ENCODE measurements around the gene ZNF225.

- TF ChIP-seq CTCF (conservative IDR thresholded peaks at IDR 0.05; ENCODE audit: low read depth, low read length) (no peak), BHLHE40 (IDR thresholded peaks at IDR 0.05; ENCODE audit: low read depth, low read length) (no peak), RCOR1 (IDR thresholded peaks at IDR 0.05; ENCODE audit: insufficient replicate concordance, low read length) (no peak), POLR2A (IDR thresholded peaks at IDR 0.05; ENCODE audit: low read depth, low read length) (no peak), USF2 (IDR thresholded peaks at IDR 0.05; ENCODE audit: low read depth, low read length) (no peak), SMC3 (IDR thresholded peaks at IDR 0.05; ENCODE audit: low read depth, low read length) (no peak), MAZ (IDR thresholded peaks at IDR 0.05; ENCODE audit: borderline replicate concordance, low read depth, low read length) (no peak), RAD21 (IDR thresholded peaks at IDR 0.05; ENCODE audit: low read length) (no peak), NFE2L2 (IDR thresholded peaks at IDR 0.05; ENCODE audit: low read depth, low read length) (no peak), ELK1 (IDR thresholded peaks at IDR 0.05; ENCODE audit: borderline replicate concordance, low read depth, low read length) (no peak)
Observed at GRCh38 chr19:44176590-44176989, 63.4 kb downstream of the ZNF225 start.
